Breast epithelium (tissue), 3 donors: Measurements from ENCODE around the gene DKKL1.

Experiments
- CTCF ChIP-seq, 3 donors: fragments of 450-650 bp; IDR thresholded peaks; one replicate each; pipeline ENCODE4 v1.5.1; 2016 to 2017; ENCODE audit warnings: antibody characterized with exemption in 3 of 3, mild to moderate bottlenecking in 3 of 3, moderate library complexity in 3 of 3
- POLR2A ChIP-seq: fragments of 450-650 bp; IDR thresholded peaks from one replicate; pipeline ENCODE4 v1.6.1; 2016; ENCODE audit warnings: antibody characterized with exemption, mild to moderate bottlenecking, moderate library complexity
- POLR2AphosphoS5 ChIP-seq, 3 donors: sonication (generic); formaldehyde crosslinking; IDR thresholded peaks; one replicate each; pipeline ENCODE4 v1.6.1; 2017; ENCODE audit warnings: antibody characterized with exemption in 3 of 3

GRCh38 chr19:49383599-49383998 lies 19.9 kb downstream of the DKKL1 start:
- TF ChIP-seq CTCF (IDR thresholded peaks at IDR 0.05) (no peak), POLR2A (no peak), POLR2AphosphoS5 (IDR thresholded peaks at IDR 0.05) (no peak)
